GM21825 (cell line): ENCODE results near the gene RIPOR3.
"Not testable (repeated sequence)": the region's sequence is repeated elsewhere in the genome, so short reads cannot be mapped to it uniquely, and the experiment has no call there.

ENCODE experiments used
- ATAC-seq: cut with Tn5 transposase; IDR thresholded peaks from one replicate; pipeline ENCODE4 v1.9.1; 2021; ENCODE audit warnings: mild to moderate bottlenecking, moderate library complexity; ENCODE audit not compliant: unreplicated experiment

RIPOR3 gene

GRCh38 chr20:50578778-50579165 lies 112.6 kb downstream of the RIPOR3 start:
- no peak for ATAC-seq

GRCh38 chr20:50578061-50578777 lies 113.1 kb downstream of the RIPOR3 start:
- ATAC-seq: no peak

GRCh38 chr20:50577175-50578018 lies 113.9 kb downstream of the RIPOR3 start:
- no peak for ATAC-seq

DNA sequence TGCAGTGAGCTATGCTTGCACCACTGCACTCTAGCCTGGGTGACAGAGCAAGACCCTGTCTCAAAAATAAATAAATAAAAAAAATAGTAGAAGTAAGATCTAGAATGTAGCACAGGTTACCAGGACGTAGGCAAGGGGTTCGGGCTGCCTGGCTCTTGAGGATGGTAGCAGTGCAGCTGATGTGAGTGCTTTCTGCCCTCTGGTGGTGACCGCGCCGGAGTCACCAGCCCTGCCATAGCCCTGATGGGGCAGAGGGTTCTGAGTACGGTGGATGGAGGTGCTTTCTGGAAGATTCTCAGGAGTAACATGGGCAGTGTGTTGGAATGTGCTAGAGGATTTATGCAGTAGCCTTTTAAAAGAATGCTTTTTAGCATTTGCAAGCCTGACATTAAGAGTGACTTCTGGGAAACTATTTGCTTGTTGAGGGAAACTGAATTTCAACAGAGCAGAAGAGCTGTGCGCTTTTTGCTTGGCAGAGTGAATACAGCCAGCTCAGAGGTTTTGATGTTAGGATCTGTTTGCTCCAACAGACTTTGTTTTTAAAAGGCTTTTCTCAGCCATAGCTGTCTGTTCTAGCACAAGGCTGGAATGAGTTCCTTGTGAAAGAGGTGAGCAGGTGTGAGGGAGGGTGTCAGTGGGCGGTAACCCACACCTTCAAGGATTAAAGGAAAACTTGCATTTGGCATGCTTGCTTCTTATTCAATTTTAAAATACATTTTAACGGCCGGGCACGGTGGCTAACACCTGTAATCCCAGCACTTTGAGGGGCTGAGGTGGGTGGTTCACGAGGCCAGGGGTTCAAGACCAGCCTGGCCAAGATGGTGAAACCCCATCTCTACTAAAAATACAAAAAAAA lies 115.2 kb downstream of the RIPOR3 start:
- ATAC-seq: no peak

DNA sequence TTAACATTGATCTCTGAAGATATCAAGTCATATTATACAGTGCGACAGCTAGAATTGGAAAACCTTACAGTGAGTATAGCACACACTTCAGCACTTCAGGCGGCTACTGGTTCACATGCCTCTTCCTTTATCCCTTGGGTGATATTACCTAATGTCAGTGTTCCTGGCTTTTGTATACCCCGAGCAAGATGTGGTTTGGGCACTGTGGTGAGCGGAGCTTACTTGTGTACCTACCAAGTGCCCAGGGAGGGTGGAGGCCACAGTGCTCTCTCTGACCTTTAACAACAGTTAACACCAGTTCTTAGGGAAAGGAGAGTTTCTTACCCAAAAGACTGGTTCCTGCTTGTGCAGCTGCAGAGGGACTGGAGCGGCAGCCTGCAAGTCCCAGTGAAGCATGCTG lies 116.8 kb downstream of the RIPOR3 start:
- no peak for ATAC-seq

DNA sequence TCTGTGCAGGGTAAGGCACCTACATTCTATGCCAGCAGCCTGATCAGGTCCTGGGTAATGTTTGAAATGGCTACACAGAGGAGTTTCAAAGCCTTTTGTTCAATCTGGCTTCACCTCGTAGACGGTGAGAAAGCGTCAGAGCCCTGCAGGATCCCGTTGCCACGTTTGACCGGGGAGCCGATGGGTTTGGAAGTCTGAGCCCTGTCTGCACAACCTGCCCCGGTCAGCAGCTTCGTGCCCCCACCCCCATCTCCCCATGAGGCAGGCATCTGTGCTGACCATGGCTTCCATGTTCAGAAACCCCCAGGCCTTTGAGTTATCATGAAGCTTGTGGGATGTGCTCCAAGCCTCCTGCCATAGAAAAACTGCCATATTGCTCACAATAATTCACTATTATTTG lies 117.2 kb downstream of the RIPOR3 start:
- no peak for ATAC-seq

GRCh38 chr20:50572938-50573777 lies 118.2 kb downstream of the RIPOR3 start:
- no peak for ATAC-seq

DNA sequence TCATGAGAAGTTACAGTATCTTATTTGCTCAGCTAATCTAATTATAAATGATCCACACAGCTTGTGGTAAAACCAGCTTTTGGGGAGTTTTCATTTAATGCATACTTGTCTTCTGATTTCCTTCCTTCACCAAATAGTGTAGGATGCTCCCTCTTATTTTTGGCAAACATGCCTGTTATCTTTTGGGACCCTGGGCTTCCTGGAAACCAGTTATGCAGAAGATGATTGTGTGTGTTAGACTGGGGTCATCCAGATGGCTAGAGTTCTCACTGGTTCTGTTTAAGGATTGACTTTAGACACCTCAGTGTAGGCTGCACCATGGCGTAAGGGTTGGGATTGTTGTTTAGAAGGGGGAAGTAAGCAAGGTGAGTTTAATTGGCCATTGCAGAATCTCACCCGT lies 119.9 kb downstream of the RIPOR3 start:
- ATAC-seq: no peak

GRCh38 chr20:50569864-50570836 lies 121.2 kb downstream of the RIPOR3 start:
- peak; percentile 67 for ATAC-seq

GRCh38 chr20:50569487-50569863 lies 121.9 kb downstream of the RIPOR3 start:
- ATAC-seq: not testable (repeated sequence)

GRCh38 chr20:50568549-50568942 lies 122.8 kb downstream of the RIPOR3 start:
- ATAC-seq: no peak

- no peak for ATAC-seq
Measured at GRCh38 chr20:50567860-50568548, 123.3 kb downstream of the RIPOR3 start.

- no peak for ATAC-seq
Measured at GRCh38 chr20:50565871-50566270, 125.5 kb downstream of the RIPOR3 start.

- ATAC-seq: no peak
Measured at GRCh38 chr20:50565383-50565782, 126.0 kb downstream of the RIPOR3 start.

DNA sequence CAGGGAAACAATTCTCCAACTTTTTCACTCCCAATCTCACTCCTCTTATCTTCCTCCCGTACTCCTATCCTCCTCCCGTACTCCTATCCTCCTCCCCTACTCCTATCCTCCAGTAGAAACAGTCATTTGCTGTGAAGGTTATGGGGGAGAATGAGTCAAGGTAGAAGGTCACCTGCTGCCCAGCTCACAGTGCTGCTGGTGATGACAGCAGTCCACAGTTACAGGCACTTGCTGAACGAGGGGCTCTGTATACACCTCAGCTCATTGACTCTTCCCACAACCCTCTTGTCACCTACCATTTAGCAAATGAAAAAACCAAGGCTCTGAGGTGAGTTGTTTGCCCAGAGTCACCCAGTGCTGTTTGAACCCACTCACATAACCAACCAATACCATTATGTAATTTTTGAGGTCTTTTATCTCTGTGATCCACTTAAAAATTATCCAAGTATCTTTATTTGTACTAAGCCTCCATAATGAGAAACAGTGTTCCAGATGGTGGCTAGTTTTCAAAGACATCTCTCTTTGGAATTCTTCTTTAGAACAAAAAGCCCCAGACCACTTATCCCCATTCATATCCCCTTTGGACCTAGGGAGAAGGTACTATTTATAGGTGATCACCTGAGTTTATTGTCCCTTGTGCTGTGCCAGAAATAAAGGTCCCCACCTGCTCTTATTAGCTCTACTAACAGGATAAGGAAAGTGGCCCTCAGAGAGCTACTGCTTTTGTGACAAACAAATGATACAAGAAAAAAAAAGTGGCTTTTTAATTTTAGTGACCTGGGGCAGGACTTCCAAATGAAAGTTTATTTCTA lies 128.0 kb downstream of the RIPOR3 start:
- ATAC-seq: no peak

GRCh38 chr20:50562262-50562701 lies 129.1 kb downstream of the RIPOR3 start:
- no peak for ATAC-seq

DNA sequence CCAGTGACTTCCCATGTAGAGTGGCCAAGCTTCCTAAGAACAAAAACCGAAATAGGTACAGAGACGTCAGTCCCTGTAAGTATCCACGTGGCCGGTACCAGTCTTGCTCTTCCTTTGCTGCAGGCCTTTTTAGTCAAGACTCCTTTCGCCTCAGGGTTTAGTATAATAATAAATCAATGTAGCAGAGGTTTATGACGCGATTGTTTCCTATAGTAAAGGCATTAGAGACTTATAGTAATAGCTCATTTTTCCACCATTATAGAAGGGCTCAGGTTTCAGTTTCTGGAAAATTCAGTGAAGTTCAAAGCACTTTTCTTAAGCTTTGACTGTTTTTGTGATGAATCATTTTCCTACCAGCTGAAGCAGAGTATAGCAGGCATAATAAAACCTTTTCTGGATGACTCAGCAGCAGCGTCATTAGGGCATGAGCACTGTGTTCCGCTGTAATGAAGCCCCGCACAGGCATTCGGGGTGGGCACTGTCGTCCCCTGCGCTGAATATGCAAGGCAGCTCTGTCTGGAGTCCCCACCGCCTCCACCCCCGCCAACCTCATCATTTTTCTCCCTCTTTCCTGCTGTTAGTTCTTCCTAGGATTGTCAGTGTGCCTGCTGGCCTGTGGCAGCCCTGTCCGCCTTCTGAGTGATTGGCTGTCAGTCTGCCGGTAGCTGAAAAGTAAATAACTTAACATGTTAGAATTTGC lies 129.8 kb downstream of the RIPOR3 start:
- no peak for ATAC-seq
